Gastrocnemius medialis (tissue), 4 donors: Measurements from ENCODE around the gene RTL1.

ENCODE experiments used
- CTCF ChIP-seq, 5 experiments: fragments of 450-650 bp in 3 of 5; fragments of 200-600 bp in 2 of 5; sonication (generic) in 2 of 5; IDR thresholded peaks in 4 of 5; conservative IDR thresholded peaks in 1 of 5; 1 replicate in 4 of 5; 2 replicates in 1 of 5; pipeline ENCODE4 v1.5.1; 2016 to 2019; ENCODE audit warnings: antibody characterized with exemption in 5 of 5, mild to moderate bottlenecking in 3 of 5, moderate library complexity in 3 of 5
- POLR2A ChIP-seq, 2 donors: fragments of 450-650 bp; IDR thresholded peaks; one replicate each; pipeline ENCODE4 v1.6.1; 2017; ENCODE audit warnings: antibody characterized with exemption in 2 of 2, mild to moderate bottlenecking in 2 of 2, moderate library complexity in 2 of 2

DNA sequence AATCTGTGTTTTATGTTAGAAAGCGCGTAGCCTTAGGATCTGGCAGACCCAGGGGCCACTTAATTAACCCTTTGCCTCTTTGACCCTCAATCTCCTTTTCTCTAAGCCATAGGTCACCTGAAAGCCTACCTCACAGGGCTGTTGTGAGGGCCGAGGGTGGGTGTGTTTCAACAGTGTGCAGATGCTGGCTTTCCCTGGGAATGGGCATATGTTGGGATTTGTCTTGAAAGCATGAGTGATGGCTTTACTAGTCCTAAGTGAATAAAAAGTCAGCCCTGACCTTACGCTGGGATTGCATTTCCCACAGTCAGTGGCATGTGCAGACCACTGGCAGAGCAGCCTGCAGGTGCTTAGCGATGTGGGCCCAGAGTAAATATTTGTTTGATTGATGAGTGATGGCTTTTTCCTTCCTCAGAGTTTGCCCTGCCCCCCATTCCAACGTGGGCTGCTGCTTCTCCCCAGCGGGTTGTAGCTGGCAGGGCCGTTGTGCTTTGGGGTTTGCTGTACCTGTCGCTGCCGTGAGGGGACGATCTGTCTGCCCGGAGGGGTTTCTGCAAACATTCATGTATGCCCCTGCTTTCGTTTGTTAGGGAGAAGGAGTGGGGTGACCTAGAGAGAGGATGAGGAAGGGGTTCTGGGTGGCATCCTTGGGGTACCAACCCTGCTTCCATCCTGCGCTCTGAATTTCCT is 46.1 kb downstream of the RTL1 start:
- no peak for TF ChIP-seq CTCF (IDR thresholded peaks at IDR 0.05 in 4 of 5, conservative IDR thresholded peaks at IDR 0.05 in 1 of 5)
- no peak for TF ChIP-seq POLR2A (IDR thresholded peaks at IDR 0.05)
